Kidney epithelial cell (primary cell): ENCODE measurements around the gene CLEC11A. TPM values are rescaled to one million over a fixed set of nuclear protein-coding genes. Genes with fewer than 3 reads are reported as not detected.
A peak's percentile ranks its signal among the peaks of the same experiment; 100 is the strongest.

Source experiments
- DNase-seq: peaks from one replicate; pipeline ENCODE4 v3.0.0-alpha.2; 2010; ENCODE audit warnings: low read depth
- H3K27me3 ChIP-seq: 2 replicates; pipeline ENCODE4 v1.6.0; 2011; ENCODE audit warnings: low read length; ENCODE audit not compliant: control insufficient read depth, insufficient read depth
- H3K36me3 ChIP-seq: 2 replicates; pipeline ENCODE4 v1.5.1; 2011; ENCODE audit warnings: low read length; ENCODE audit not compliant: control insufficient read depth, insufficient read depth
- H3K4me3 ChIP-seq: 2 replicates; pipeline ENCODE4 v1.5.1; 2011; ENCODE audit warnings: low read depth, mild to moderate bottlenecking, control low read depth, low read length
- CTCF ChIP-seq: IDR thresholded peaks from 2 replicates; pipeline ENCODE4 v1.5.1; 2011; ENCODE audit warnings: mild to moderate bottlenecking, moderate library complexity, low read length, control low read depth, inconsistent platforms; ENCODE audit not compliant: insufficient read depth, poor library complexity, severe bottlenecking
- total RNA-seq: library from RNA; depleted of rRNA; stranded (reverse); fragments of >200 nt; gene quantifications from 2 replicates; pipeline ENCODE4 v1.2.3, GENCODE V29; 2015

The CLEC11A gene
- total RNA-seq, 1 donor from 2014 or later: 6.0 TPM

GRCh38 chr19:50702158-50702870, 20.9 kb upstream of the CLEC11A start:
- peak overlapping the region; percentile 36 for H3K4me3 ChIP-seq
- TF ChIP-seq CTCF: no peak
- no peaks in the 10 kb centered on the region for H3K36me3 ChIP-seq
- H3K27me3 ChIP-seq: no peaks in the 10 kb centered on the region
- DNase-seq: no peak

- Histone ChIP-seq H3K36me3 (no peaks in the 10 kb centered on the region), H3K27me3 (no peaks in the 10 kb centered on the region), H3K4me3 (peak overlapping the region; percentile 36)
- DNase-seq: peak; percentile 18
- TF ChIP-seq CTCF: no peak
These were observed 20.0 kb upstream of the CLEC11A start for GRCh38 chr19:50702871-50703829.

- TF ChIP-seq CTCF: peak; percentile 37
- Histone ChIP-seq H3K36me3 (no peaks in the 10 kb centered on the region), H3K4me3 (no peak overlapping the region), H3K27me3 (no peaks in the 10 kb centered on the region)
- DNase-seq: no peak
These were observed 19.0 kb upstream of the CLEC11A start for GRCh38 chr19:50703915-50704796.

- DNase-seq: peak; percentile 18
- H3K27me3 ChIP-seq: no peaks in the 10 kb centered on the region
- no peak overlapping the region for H3K4me3 ChIP-seq
- H3K36me3 ChIP-seq: no peaks in the 10 kb centered on the region
- TF ChIP-seq CTCF: peak; percentile 83
These were observed 17.6 kb upstream of the CLEC11A start for GRCh38 chr19:50705422-50706019.

GRCh38 chr19:50706387-50706786, 16.8 kb upstream of the CLEC11A start:
- no peak for DNase-seq
- Histone ChIP-seq H3K36me3 (no peaks in the 10 kb centered on the region), H3K4me3 (no peak overlapping the region), H3K27me3 (no peaks in the 10 kb centered on the region)
- TF ChIP-seq CTCF: no peak
